Activated T-cell treated with anti-CD3 and anti-CD28 coated beads for 1 hour (primary cell): ENCODE results near the gene ADORA2A.
A peak's percentile ranks its signal among the peaks of the same experiment; 100 is the strongest.

Experiments
- DNase-seq: peaks from one replicate; pipeline ENCODE4 v3.0.0-alpha.2; 2020; ENCODE audit warnings: low read depth

Gene ADORA2A

DNA sequence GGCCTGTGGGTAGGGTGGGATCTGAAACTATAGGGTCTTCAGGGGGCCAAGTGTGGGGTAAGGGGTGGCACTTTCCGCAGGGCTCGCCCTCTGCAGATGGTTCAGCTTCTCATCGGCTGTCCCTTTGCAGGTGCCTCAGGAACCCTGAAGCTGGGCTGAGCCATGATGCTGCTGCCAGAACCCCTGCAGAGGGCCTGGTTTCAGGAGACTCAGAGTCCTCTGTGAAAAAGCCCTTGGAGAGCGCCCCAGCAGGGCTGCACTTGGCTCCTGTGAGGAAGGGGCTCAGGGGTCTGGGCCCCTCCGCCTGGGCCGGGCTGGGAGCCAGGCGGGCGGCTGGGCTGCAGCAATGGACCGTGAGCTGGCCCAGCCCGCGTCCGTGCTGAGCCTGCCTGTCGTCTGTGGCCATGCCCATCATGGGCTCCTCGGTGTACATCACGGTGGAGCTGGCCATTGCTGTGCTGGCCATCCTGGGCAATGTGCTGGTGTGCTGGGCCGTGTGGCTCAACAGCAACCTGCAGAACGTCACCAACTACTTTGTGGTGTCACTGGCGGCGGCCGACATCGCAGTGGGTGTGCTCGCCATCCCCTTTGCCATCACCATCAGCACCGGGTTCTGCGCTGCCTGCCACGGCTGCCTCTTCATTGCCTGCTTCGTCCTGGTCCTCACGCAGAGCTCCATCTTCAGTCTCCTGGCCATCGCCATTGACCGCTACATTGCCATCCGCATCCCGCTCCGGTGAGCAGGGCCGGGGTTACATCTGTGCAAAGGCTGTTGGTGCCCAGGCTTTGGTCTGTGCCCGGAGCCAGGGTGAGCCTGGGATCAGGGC is 5.8 kb downstream of the ADORA2A start:
- no peak for DNase-seq

DNA sequence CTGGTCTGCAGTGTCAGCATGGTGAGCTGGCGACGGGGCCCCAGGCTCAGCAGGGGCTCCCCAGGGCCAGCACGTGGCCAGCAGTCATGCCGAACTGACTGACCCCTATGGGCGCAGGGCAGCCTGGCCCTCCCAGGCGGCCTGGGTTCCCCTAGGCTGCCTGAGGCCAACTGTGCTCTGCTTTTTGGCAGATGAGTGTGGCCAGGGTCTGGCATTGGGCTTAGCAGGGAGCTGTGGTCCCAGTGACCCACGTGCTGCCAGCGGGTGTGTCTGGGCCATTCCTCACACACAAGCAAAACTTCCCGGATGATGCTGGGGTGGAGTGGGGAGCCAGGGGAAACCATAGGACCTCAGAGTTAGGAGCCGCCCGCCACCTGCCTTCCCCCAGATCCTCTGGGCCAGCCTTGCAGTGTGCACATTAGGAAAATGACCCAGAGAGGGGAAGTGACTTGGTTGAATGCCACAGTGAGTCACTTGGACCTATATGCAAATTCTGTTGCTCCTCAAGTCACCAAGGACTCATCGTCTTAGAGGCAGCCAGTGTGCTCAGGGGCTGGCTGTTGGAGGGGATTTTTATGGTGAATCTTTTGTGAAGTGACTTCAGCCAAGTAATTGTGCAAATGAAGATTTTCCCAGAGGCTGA is 6.5 kb downstream of the ADORA2A start:
- no peak for DNase-seq

DNA sequence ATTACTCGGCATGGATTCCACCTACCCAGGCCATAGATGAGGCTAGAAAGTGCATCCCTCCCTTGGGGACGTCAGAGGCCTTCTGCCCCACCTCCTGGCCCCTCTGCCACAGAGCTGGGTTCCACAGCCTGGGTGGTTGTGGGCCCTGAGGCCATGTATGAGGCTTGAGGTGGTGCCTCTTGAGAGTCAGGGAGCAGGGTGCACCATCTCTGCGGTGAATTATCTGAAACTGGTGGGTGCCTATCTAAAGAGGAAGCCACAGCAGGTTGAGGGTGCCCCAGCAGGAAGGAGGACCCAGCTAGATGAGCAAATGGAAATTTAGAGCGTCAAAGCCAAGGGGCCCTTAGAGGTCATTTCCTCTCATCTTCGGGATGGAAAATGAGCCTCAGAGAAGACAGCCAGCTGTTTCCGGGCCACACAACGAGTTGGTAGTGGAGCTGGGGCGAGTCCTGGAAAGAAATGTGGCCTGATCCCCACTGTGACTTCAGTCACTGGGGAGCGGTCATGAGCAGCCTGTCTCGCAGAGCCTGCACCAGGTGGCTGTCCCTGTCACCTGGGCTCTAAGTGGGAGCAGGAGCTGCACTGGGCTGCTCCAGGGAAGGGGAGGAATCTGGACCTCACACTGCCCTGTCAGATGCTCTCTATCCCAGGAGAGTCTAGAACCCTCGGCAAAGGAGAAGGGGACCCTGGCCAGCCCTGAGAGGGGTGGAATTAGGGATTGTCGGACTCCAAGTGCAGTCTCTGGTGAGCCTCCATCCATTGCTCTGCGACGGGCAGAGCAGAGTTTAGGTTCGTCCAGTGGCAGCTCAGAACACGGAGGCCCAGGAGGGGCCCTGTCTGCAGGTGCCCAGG is 7.3 kb downstream of the ADORA2A start:
- DNase-seq: peak; percentile 58

DNA sequence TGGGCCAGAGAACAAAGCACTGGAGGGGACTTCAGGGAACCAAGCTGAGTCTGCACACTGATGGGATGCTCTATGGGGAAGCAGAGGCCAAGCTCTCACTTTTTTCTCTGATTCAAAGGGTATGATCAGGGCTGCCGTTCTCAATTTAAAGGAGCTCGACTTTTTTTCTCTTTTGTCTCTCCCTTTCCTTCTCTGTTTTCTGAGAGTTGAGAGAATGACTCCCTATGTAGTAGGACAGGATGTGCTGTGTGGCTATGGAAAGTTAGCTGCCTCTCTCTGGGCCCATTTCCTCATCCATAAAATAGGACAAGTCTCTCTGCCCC is 7.9 kb downstream of the ADORA2A start:
- no peak for DNase-seq

DNA sequence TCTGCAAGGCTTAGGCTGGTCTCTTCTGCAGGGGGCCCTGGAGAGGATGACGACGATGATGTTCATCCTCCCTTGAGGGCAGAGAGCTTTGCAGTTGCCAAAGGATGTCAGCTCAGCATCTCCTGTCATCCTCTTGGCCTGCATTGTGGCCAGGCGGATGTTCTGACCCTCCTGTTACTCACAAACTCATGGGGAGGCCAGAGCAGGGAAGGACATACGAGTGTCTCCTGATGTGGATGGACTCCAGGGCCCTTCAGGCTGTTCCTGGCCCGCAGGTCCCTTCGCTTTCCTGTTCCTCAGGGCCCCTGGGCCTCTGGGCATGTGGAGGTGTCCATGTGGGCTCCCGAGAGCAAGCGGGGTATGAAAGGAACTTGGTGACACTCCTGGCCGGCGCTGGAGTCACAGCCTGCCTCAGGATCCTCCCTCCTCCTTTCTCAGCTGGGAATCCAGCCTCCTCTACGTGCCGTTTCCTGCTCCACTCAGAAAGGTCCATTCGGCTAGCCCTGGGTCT is 8.5 kb downstream of the ADORA2A start:
- no peak for DNase-seq

DNA sequence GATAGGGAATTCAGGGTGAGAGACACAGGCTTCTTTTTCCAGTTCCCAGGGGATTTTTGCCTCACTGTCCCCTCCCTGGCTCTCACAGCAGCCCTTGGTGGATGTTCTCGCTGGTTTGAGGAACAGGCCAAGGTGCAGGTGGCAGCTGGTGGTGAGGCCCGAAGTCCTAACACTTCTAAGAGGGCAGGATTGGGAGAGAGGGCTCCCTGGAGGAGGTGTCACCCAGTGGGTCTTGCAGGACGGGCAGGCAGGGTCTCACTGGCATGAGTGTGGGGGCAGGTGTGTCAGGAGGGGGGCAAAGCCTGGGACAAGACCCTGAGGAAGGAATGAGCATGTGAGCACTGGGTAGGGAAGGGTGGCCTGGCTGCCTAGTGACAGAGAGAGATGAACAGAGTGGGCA is 9.2 kb downstream of the ADORA2A start:
- no peak for DNase-seq

DNA sequence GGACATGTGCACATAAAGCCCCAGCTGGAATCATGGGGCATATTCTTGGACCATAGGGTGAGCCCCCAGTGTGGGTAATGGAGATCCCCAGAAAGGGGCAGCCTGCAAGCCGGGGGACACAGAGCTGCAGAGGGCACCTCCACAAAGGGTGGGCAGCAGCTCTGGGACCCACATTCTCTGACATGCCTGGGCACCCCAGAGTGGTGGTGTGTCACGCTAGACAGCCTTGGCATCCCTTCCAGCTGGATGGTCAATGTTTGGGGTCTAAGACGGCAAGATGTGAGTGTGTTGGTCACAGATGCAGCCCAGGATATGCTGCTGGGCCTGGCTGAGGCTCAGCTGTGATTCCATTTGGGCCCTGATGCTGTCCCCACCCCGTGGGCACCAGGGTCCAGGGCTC is 9.7 kb downstream of the ADORA2A start:
- DNase-seq: no peak

DNA sequence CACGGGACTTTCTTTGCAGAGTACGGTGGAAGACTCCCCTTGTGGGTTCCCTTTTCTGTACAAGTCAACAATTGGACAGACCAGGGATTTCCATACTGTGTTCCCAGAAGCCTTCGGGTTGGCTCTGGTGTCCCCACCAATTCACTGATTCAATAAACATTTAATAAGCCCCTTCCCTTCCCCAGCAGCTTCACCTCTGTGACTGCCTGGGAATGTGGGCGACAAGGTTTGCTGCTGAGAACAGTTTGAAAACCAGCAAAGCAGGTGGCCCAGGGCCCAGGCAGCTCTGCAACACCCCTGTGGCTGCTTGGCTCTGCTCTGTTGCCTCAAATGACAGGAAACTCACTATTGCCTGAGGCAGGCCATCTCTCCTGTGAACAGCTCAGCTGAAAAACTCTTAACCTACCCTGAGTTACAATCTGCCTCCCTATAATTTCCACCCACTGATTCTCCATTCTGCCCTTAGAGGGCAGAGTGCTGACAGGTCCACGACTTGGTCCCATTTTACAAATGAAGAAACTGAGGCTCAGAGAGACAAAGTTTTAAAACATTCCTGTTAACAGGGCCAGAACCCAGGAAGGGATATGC is 10.4 kb downstream of the ADORA2A start:
- DNase-seq: no peak

DNA sequence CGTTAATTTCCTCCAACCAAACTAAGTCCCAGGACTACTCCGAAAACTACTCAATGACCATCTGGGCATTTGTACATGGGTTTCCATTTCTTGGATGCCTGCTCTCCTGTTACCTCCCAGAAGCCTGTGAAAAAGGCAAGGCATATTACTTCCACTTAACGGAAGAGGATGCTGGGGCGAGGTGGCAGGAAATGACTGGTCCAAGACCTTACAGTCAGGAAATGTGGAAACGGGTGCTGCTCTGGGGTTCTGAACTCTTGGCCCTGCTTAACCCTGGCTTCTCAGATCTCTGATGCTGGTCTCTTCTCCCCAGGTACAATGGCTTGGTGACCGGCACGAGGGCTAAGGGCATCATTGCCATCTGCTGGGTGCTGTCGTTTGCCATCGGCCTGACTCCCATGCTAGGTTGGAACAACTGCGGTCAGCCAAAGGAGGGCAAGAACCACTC is 12.9 kb downstream of the ADORA2A start:
- no peak for DNase-seq

DNA sequence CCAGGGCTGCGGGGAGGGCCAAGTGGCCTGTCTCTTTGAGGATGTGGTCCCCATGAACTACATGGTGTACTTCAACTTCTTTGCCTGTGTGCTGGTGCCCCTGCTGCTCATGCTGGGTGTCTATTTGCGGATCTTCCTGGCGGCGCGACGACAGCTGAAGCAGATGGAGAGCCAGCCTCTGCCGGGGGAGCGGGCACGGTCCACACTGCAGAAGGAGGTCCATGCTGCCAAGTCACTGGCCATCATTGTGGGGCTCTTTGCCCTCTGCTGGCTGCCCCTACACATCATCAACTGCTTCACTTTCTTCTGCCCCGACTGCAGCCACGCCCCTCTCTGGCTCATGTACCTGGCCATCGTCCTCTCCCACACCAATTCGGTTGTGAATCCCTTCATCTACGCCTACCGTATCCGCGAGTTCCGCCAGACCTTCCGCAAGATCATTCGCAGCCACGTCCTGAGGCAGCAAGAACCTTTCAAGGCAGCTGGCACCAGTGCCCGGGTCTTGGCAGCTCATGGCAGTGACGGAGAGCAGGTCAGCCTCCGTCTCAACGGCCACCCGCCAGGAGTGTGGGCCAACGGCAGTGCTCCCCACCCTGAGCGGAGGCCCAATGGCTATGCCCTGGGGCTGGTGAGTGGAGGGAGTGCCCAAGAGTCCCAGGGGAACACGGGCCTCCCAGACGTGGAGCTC is 13.5 kb downstream of the ADORA2A start:
- no peak for DNase-seq

DNA sequence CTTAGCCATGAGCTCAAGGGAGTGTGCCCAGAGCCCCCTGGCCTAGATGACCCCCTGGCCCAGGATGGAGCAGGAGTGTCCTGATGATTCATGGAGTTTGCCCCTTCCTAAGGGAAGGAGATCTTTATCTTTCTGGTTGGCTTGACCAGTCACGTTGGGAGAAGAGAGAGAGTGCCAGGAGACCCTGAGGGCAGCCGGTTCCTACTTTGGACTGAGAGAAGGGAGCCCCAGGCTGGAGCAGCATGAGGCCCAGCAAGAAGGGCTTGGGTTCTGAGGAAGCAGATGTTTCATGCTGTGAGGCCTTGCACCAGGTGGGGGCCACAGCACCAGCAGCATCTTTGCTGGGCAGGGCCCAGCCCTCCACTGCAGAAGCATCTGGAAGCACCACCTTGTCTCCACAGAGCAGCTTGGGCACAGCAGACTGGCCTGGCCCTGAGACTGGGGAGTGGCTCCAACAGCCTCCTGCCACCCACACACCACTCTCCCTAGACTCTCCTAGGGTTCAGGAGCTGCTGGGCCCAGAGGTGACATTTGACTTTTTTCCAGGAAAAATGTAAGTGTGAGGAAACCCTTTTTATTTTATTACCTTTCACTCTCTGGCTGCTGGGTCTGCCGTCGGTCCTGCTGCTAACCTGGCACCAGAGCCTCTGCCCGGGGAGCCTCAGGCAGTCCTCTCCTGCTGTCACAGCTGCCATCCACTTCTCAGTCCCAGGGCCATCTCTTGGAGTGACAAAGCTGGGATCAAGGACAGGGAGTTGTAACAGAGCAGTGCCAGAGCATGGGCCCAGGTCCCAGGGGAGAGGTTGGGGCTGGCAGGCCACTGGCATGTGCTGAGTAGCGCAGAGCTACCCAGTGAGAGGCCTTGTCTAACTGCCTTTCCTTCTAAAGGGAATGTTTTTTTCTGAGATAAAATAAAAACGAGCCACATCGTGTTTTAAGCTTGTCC is 14.3 kb downstream of the ADORA2A start:
- no peak for DNase-seq

DNA sequence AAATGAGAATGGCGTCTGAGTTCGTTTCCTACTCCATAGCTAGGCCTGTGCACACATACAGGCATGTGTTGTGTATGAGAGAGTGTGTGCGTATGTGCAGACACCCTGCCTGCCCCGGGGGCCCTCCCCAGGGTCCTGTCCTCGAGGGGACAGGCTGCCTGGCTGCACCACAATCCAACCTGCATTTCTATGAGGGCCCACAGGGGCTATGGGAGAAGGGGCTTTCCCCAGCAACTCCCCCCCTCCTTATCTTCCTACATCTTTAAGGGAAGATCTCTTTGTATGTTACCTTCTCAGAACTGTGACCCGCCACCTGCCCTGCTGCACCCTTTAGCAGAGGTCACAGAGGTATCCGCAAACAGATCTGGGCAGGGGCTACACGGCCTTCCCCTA is 14.9 kb downstream of the ADORA2A start:
- DNase-seq: no peak

DNA sequence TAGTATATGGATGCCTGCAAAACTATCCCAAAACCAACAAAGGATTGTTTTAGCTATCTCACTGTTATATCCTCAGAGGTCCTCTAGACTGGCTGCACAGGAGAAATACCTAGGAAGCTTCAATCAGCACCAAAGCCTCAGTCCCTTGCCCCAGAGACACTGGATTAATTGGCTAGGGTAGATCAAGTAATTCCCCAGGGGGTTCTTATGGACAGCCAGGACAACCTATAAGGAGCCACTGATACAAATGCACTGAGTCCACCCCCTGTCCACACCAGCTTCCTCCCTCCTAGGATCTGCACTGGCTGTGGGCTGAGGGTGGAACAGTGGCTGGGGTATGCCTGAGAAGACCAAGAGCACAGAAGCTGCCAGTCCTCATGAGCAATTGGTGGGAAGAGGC is 16.3 kb downstream of the ADORA2A start:
- no peak for DNase-seq

DNA sequence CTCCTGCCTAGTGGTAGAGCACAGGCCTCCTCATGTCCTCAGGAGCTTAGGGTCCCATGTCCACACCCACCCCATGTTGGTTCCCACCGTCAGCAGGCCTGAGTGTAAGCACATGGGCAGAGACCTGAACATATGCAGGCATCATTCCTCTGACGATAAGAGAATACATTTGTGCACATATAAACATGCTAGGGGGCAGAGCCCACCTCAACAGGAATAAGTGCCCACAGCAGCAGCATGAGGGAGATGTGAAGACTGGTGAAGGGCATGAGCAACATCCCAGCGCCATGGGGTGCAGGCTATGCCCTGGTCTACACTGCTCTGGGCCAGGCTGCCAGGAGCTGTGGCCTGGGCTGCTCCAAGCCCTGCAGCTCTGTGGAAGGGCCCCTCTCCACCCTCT is 16.9 kb downstream of the ADORA2A start:
- no peak for DNase-seq

DNA sequence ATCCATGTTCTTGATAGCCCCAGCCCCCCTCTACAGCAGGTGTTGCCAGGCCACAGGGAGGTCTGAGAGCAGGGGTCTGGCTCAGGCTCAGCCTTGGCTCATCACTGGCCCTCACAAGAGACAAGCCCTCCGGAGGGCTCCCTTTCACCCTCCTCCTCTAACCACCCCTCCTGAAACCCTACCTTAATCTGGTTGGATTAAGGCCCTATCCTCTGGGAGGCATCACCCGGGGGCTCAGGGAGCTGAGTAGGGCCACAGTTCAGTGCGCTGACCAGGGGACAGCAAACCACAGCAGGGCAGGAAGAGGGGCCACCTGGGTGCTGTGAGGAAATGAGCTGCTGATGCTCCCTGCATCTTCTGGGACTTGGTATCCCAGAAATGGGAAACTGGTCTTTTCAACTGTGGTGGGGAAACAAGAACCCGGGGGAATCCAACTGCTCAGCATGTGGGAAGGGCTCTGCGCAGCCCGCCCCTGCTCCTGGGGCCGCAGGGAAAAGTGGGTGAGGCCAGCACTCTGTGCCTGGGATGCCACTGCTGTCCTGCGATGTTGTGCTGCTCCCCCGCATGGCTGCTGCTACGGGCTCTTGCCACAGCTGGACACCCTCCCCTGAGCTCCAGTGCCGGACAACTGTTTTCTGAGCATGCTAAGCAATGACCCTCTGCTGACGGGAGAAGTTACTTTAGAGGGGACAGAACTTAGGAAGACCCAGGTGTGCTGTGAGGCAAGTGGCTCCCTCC is 17.5 kb downstream of the ADORA2A start:
- DNase-seq: no peak

DNA sequence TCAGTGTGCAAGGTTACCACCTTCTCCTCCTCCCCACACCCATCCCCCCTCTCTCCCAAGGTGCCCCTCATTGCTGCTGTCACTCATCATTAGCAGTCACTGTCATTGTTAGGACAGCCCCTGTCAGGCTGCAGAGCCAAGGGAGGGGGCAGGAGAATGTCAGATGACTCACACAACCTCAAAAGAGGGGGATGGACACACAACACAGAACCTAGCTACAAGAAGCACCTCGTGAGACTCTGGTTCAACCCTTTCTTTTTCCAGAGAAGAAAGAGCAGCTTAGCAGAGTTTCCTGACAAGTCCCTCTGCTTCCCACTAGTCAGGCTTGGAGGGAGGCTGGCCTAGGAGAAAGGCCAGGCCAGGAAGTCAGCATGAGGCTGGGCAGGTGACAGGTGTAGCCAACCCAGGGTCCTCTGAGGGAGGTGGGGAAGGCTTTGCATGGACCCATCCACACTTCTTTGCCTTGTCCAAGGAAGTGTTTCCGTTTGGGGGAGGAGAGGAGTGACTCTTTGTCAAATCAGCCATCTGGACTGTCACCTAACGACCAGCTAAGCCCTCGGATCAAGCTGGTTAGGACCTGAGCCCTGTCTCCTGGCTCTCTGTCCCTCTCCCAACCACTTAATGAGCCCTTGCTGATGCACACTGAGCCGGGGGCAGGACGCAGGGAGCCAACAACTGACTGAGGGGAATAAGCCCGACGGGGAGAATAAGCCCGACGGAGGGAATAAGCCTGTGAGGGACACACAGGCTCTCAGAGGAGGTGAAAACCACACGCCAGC is 18.3 kb downstream of the ADORA2A start:
- DNase-seq: no peak

DNA sequence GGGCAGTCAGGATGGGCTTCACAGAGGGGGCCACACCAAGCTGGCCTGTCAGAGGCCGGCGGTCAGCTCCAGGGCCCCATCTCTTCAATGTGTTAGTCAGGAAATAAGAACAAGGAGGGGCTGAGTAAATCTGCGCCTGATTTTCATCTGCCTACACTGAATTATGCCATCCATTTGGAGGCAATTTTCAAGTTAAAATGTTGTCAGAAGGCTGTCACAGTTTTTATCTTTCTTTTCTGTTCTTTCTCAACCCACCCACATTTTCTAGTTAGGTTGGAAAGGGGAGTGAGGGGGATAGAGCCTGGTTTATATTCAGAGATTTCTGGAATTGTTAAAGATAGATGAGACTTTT is 18.8 kb downstream of the ADORA2A start:
- no peak for DNase-seq

DNA sequence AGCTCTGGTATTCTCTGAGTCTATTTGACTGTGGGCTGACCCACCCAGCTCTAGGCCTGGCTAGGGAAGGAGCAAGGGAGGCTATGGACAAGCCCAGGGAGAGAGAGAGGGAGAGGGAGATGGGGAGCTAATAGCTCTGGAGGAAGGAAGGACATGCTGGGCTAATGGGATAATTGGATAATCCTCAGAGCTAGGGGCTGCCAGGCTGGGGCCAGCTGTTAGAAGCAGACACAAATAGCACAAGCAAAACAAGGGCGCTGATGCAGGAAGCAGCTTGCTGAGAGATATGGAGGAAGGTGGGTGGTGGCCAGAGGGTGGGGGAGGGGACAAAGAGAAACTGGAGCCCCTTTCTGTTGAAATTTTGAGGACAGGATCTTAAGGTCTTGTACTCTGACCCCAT is 23.2 kb downstream of the ADORA2A start:
- DNase-seq: no peak

DNA sequence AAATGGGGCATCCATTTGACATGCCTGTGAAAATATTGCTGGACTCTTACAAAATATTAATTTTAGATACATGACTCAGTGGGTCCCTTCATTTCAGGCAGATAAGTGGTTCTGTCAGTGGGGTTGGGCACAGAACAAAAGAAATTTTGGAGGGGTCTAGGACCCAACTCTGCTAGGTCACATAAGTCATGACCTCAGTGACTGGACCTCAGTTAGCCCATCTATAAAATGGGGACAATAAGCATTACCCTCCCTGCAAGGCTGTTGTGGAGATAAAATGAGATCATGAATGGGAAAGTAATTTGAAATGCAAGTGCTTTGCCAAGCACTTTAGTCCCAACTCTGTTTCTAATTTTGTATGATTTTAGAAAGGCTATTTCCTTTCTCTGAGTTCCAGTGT is 23.8 kb downstream of the ADORA2A start:
- DNase-seq: no peak
